Panc1 (cell line): ENCODE data around the gene DOCK8.

Experiments
- POLR2AphosphoS5 ChIP-seq: IDR thresholded peaks from 2 replicates; pipeline ENCODE4 v1.6.1; 2012; ENCODE audit warnings: mild to moderate bottlenecking, low read depth, low read length, moderate library complexity
- TF ChIP-seq, protein P1 (sequence below): fragments of 450-650 bp; IDR thresholded peaks from 2 replicates; pipeline ENCODE4 v1.5.1; 2017; ENCODE audit warnings: mild to moderate bottlenecking
- TF ChIP-seq, protein P2 (sequence below), 2 experiments: IDR thresholded peaks; 2 replicates each; pipeline ENCODE4 v1.6.1; 2011 to 2012; ENCODE audit warnings: low read depth in 2 of 2, control low read depth in 1 of 2, low read length in 1 of 2, mild to moderate bottlenecking in 1 of 2, moderate library complexity in 1 of 2; ENCODE audit not compliant: insufficient read depth in 1 of 2

DNA sequence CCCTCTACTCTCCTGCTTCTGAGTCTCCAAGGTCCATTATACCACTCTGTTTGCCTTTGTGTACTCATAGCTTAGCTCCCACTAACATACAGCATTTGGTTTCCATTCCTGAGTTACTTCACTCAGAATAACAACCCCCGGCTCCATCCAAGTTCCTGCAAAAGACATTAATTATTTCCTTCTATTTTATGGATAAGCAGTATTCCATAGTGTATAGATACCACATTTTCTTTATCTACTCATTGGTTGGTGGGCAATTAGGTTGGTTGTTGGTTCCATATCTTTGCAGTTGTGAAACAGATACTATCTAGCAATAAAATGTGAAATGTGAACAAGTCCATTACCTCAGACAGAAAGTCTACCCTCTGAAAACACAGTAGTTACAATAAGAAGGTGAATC, 110.3 kb downstream of the DOCK8 start:
- TF ChIP-seq, protein P1, sequence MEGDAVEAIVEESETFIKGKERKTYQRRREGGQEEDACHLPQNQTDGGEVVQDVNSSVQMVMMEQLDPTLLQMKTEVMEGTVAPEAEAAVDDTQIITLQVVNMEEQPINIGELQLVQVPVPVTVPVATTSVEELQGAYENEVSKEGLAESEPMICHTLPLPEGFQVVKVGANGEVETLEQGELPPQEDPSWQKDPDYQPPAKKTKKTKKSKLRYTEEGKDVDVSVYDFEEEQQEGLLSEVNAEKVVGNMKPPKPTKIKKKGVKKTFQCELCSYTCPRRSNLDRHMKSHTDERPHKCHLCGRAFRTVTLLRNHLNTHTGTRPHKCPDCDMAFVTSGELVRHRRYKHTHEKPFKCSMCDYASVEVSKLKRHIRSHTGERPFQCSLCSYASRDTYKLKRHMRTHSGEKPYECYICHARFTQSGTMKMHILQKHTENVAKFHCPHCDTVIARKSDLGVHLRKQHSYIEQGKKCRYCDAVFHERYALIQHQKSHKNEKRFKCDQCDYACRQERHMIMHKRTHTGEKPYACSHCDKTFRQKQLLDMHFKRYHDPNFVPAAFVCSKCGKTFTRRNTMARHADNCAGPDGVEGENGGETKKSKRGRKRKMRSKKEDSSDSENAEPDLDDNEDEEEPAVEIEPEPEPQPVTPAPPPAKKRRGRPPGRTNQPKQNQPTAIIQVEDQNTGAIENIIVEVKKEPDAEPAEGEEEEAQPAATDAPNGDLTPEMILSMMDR, result no peak
- no peak for TF ChIP-seq POLR2AphosphoS5
- TF ChIP-seq, protein P2, sequence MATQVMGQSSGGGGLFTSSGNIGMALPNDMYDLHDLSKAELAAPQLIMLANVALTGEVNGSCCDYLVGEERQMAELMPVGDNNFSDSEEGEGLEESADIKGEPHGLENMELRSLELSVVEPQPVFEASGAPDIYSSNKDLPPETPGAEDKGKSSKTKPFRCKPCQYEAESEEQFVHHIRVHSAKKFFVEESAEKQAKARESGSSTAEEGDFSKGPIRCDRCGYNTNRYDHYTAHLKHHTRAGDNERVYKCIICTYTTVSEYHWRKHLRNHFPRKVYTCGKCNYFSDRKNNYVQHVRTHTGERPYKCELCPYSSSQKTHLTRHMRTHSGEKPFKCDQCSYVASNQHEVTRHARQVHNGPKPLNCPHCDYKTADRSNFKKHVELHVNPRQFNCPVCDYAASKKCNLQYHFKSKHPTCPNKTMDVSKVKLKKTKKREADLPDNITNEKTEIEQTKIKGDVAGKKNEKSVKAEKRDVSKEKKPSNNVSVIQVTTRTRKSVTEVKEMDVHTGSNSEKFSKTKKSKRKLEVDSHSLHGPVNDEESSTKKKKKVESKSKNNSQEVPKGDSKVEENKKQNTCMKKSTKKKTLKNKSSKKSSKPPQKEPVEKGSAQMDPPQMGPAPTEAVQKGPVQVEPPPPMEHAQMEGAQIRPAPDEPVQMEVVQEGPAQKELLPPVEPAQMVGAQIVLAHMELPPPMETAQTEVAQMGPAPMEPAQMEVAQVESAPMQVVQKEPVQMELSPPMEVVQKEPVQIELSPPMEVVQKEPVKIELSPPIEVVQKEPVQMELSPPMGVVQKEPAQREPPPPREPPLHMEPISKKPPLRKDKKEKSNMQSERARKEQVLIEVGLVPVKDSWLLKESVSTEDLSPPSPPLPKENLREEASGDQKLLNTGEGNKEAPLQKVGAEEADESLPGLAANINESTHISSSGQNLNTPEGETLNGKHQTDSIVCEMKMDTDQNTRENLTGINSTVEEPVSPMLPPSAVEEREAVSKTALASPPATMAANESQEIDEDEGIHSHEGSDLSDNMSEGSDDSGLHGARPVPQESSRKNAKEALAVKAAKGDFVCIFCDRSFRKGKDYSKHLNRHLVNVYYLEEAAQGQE (IDR thresholded peaks at IDR 0.05; ENCODE audit: insufficient read depth in 1 of 2, low read depth in 2 of 2, low read length in 1 of 2), result no peak
